Endometrial microvascular endothelial cells (primary cell): ENCODE measurements around the gene GAP43. TPM values are rescaled to one million over a fixed set of nuclear protein-coding genes. Genes with fewer than 3 reads are reported as not detected.

Source experiments
- in situ Hi-C: cut with HindIII; loops from 2 replicates; pipeline ENCODE4 v1.10.0; 2017; ENCODE audit warnings: low sequenced_read_pairs, low pct_unique_long_range_greater_than_20kb; ENCODE audit errors: inconsistent ontology term
- total RNA-seq: library from RNA; depleted of rRNA; stranded (reverse); fragments of >200 nt; gene quantifications from one replicate; pipeline ENCODE4 v1.2.3, GENCODE V29; 2015; ENCODE audit errors: inconsistent ontology term

Gene GAP43
- total RNA-seq, 1 donor from 2014 or later, result not detected

DNA sequence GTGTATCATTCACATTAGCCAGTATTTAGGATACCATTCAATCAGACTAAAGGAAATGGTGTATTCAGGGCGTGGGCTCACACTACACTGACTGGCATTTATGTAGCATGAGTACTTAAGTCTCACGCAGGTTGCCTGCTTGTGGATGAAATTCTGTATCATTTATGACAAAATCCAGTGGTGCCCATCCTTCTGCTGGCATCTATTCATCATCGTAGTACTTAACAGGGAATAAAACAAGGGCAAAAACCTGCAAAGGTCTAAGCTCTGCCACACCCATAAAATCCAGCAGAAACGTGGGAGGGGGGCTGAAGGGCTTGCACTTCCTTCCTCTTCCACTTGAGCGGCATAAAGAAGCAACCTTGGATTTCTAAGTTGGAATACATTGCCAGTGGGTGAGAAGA lies 2.7 kb downstream of the GAP43 start:
- in situ Hi-C loops, result no loop called here

DNA sequence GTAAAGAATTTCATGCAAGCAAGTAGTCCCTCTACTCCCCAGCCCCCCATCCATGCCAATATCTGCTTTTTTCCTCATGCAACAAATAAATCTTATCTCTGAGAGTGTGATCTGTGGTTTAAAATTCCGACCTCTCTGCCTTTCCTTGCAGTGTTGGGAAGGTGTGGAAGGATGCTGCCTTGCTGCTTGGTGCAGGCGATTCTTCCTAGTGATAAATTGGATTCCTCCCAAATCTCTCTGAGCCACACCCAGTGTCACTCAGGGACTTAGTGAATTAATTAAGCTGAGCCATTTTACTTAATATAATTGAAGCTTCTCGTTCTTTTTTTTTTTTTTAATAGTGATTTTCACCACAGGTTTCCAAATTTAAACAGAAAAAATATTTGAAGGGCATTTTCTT lies 3.4 kb downstream of the GAP43 start:
- in situ Hi-C loops, result no loop called here

DNA sequence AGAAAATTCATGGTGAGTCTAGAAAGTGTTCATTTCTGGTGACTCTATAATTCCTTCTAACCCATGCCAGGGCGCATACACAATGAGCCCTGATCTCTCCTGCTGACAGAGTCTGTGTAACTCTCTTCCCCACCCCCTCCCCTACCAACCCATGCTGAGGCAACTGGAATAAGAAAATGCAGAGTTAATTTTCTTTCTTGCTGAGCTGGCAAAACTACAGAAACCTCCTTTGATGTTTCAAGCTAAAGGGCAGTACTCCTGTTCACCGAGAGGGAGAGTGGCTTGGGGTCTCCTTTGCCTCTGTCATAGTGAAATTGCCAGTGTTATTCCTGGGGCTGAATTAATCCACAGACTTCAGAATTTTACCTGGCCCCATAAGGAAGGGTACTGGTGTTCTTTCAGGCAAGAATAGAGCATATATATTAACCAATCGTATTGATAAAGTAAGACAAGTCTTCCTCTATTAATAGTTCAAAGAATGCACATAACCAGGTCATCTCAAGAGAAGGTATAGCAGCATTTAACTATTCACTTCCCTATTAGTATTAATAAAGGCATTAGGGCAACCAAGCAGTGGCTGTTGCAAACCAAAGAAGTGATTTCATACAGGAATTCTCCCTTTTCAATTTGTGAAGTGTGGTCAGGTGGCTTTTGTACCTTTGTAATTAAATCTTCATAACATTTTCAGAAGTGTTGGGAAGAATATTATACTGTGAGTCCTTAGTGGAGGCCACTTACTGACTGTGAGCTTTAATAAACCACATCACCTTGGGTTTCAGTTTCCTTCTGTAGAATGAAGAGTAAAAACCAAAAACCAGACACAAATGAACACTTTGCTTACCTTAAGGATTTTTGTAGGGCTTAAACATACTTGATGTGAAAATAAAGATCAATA lies 4.1 kb downstream of the GAP43 start:
- in situ Hi-C loops, result no loop called here

DNA sequence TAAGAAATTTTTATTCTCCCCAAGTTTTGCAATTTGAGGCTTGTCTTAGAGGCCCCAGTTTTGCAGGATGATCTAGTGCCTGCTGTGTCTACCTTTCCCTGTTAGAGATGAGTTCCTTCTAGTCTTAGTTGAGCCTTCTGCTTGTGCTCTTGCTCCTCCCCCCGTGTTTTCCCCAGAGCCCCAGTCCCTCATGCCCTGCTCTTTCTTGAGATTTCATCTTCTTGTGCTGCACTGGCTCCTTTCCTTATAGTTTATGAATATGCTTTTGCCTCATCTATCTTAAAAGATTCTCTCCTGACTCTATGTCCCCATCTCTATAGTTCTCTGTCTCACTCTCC lies 4.7 kb downstream of the GAP43 start:
- in situ Hi-C loops, result no loop called here

DNA sequence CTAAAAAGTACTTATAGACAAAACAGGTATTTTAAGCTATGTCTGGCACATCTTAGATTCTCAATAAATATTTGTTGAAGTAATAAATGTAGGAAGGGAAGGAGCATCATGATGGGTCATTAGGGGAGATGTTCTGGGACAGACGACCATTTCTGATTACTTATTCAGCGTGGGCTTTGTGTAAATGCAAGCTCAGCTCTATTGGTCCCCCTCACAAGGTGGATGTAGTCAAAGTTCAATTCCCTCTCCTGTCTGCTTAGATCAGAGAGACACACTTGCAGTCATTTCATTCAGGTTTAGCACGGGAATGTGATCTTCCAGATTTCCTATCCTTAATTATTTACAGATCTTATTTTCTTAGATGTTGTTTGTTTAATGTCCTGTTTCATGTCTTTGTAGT lies 7.5 kb downstream of the GAP43 start:
- in situ Hi-C loops, result no loop called here

DNA sequence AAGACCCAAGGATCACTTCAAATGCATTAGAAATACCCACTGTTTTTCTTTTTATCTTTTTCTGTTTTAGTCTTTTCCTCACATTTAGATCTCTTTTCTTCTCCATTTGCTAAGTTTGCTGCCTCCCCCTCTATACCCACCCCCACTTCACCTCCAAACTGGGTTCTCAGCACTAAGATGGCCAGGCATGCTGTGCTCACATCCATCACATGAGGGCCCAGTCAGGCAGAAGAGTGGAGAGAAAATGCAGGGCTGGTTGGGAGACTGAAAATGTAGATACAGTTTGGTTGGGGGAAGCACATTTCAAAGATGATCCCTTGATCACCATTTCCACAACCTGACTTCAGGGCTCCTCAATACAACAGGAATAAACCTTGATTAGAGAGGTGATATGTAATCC lies 8.7 kb downstream of the GAP43 start:
- in situ Hi-C loops, result no loop called here

DNA sequence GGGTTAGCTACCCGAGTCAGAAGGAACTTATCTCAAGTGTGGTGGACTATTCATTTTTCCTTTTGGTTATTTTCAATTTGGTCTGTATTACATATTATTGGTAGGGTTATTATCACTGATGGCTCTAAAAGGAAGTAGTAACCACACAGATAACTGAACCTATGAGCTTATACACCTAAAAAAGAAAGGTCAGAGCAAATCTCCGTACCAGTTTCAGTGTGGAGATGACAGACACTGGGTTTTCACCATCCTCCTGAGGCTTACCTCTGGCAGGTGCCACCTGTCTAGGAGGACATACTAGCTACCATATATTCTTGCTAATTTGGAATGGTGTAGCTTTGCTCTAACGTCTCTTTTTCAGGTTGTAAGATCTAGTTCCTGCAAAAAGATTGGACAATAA lies 10.2 kb downstream of the GAP43 start:
- in situ Hi-C loops, result no loop called here

DNA sequence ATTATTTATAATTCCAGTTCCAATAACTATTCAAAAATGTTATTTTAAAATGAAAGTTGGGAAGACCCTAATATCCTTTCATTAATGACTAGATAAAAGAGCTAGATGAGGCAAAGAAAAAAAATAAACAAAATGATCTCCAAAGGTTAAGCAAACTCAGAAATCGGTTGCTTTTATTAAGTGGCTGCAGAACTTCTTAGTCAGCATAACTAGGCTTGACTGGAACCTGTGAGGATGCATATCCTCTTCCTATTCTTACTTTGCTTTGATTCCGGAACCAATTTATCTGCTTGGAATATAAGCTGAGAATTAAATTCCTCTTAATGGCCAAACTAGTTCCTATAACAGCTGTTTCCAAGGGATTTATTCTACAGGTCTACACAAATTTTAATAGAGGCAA lies 10.7 kb downstream of the GAP43 start:
- in situ Hi-C loops, result no loop called here

DNA sequence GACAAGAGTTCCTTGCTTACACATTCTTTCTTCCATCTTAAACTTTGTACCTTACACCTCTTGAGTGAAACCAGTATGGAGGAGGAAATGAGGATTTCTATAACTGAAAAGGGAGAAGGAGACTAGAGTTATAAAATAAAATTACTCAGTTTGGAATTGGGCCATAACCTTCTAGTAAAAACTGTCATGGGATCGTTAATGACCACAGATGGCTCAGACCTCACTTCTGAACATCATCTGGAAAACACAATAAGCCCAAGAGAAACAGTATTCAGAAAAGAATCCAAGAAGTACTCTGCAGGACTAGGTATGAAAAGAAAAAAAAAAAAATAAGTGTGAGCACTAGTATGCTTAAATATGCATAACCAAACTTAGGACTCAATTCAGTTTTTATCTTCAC lies 12.1 kb downstream of the GAP43 start:
- in situ Hi-C loops, result no loop called here

DNA sequence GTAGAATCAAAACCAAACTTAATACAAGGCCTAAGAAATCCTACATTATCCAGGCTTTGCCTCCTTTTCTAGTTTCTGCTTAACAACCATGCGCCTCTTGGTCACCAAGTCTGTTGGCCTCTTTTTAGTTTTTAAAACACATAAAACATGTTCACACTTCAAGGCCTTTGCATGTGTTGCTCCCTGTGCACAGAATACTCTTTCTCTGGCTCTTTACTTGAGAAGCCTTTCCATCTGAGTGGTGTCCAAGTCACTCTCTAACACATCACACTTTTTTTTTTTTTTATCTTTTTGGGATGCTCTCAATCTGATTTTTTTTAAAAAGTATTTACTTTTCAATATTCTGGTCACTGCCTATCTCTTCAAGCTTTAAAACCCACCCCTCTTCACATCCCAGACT lies 14.9 kb downstream of the GAP43 start:
- in situ Hi-C loops, result no loop called here

DNA sequence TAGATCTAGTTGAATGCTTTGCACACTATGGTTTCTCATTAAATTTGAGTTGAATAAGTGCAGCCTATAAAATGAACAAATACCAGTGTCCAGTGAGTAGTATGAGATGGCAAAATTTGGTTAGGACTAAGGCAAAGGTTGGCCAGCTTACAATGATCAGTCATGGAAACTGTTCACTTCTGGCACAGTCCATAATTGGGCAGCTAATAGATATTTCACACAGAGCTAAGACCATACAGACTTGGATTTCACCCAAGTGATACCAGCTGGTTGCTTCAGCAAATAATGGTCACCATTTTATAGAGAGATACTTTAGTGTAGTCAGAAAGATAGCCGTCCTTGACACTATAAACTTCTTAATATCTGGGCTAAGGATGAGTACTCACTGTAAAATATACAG lies 15.7 kb downstream of the GAP43 start:
- in situ Hi-C loops, result no loop called here

DNA sequence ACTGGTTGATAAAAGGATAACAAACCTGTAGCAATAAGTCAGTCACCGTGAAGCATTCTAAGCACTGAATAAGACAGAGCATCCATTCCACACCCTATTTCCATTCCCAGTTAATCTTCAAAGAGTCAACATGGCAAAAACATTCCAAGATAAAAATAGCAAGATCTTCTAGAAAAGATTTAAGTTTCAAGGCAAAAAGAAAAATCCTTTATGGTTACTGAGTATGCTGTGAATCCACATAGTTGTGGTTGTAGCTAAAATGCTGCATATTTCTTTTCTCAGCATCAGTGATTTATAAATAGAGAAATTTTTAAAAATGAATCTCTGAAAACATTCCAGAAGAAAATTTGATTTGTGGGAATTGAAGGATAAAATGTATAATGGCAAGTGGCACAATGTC lies 21.1 kb downstream of the GAP43 start:
- in situ Hi-C loops, result no loop called here

DNA sequence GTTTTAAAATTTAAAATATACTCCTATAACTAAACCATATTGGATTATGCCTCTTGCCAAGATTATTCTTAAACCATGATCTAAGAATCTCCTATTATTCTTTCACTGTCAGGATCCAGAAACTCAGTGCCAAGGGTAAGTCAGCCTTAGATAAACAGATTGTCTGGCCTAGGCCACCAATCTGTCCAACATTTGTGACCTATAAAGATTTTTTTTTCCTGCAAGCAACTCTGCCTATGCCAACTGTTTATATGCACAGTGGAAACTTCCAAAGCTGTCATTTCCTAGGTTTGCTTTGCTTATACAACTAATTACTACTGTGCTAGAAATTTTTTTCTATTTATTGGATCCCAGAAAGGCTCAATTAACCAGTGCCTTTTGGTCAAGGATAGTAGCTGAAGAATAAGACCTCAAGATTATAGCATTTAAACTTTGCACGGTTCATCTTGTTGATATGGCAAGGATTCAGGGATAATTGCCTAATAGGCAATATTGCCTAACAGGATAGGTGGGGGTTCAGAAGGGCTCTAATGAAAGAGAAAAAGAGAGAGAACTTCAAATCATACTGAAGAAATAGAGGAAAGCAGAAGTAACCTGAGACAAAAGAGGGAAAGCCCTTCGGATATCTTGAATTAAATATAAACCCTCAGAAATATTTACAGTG lies 22.8 kb downstream of the GAP43 start:
- in situ Hi-C loops, result no loop called here

DNA sequence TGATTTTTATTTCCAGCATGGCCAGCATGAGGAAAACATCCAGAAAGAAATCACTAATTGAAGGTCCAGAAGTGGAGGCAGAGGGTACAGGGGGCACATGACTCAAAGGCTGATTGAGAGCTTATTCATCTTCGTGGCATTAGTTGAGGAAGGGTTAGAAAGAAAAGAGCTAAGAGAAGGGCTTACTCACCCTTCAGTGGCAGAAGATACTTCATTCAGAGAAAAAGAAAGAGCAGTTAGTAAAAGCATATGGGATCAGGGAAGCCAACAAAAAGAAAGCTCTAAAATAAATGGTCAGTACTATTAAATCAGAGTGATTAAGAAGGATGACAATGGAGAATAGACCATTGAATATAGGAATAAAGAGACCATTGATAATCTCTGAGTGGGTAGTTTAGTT lies 25.2 kb downstream of the GAP43 start:
- in situ Hi-C loops, result no loop called here

DNA sequence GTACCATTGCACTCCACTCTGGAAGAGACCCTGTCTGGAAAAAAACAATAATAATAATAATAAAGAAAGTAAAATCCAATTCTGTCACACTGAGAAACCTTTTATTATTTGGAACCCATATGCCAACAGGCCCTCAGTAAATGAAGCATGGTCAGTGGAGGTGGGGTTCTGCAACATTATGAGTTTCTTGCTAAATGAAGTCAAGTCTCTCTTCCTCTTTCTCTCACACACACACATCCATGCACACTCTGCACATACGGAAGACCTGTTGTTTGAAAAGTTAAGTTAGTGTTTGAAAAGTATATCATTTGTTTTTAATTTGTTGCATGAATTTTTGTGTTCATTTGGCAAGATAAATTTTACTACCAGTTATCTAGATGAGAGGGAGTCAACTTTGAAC lies 27.8 kb downstream of the GAP43 start:
- in situ Hi-C loops, result no loop called here

DNA sequence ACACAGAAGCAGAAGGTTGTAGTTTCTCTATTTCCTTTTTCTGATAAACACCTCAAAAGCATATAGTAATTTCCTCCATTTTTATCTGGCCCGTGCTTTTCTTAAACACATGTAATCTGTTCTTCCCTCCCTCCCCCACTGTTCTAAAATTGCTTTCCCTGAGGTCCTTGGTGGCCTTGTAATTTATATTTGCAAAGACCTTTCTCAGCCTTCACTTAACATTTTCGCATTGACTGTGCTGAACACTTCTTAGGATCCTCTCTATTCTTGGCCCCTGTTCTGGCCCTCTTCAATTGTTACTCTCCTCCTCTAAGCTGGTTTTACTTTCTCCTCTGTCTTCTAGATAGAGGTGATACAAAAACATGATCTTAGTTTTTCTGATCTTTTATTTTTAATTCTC lies 28.3 kb downstream of the GAP43 start:
- in situ Hi-C loops, result no loop called here

DNA sequence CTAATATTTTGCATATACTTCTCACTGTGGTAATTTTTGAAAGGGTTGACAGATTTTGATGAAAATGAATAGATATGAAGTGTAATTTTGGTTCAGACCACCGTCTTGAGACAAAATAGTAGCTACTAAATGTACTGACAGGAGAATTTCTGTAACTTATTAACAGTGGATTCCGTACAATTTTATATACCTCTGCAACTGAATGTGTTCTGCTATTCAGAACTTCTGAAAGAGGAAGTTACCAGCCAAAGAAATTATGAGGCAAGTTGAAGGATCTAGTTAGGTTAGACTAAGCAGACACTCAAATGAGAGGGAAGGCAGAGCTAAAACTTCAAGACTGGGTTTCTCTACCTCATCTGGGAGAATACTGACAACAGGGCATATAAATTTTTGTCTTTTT lies 29.4 kb downstream of the GAP43 start:
- in situ Hi-C loops, result no loop called here

DNA sequence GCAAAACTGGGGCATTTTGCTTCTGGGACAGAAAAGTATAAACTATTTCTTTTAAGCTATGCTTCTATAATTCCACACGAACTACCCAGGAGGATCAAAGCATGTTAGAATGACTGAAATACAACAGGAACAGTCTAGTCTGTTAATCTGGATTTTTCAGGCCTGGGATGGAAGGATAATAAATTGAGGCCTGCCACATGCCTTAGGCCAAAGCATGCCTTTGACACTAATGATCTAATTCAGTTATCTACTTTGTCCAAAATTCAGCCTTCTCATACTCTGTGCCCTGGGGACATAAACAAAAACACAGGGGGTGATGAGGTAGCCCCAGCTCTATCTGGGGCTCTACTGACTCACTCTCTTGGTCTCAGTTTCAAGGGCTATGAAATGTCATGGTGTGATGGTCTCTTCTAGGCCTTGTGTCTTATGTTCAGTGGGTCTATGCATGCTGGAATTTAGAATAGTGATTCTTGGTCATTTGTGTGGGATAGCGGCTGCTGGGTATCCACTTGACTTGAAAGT lies 32.5 kb downstream of the GAP43 start:
- in situ Hi-C loops, result no loop called here

DNA sequence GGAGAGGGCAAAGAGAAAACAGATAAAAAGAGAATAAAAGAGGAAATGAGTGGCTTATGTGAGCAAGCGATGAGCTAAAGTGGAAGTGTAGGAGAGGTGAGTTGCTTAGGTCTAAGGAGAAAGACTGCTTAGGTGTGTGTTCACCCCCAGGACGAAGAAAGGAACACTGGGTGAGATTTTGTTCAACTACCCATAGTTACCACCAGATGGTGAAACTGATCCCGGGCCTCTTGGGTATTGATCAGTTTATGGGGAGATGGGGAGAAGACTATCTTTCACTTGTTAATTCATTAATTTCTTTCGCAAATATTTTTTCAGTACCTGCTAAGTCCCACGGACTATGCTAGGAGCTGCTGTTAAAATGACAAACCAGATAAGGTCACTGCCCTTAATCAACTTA lies 33.9 kb downstream of the GAP43 start:
- in situ Hi-C loops, result no loop called here

DNA sequence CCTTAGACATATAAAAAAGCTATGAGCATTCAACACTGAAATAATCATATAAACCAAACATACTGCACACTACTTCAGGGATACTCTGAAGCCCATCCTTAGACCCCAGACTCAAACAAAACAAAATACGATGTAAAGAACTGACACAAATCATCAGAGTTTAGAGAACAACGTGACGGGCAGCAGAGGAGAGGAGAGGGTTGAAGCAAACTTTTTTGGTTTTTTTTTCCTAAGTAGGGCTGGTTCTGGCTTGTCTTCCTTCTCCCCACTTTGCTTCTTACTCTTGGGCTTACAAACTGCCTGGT lies 34.7 kb downstream of the GAP43 start:
- in situ Hi-C loops, result no loop called here
